Measurements from ENCODE around the gene COX15. TPM values are rescaled to one million over a fixed set of nuclear protein-coding genes. Genes with fewer than 3 reads are reported as not detected.
A peak's percentile ranks its signal among the peaks of the same experiment; 100 is the strongest.

The COX15 gene
- total and polyA plus RNA-seq, 2 of the 8 experiments (the other 6 are each of a cell fraction or from before 2014, with no cell fraction given), result 17.5 to 36.6 TPM

GRCh38 chr10:99698504-99699080 is 33.3 kb downstream of the COX15 start:
- no peak overlapping the region for H3K23ac ChIP-seq (ENCODE audit: insufficient read length)
- no peaks in the 10 kb centered on the region for H3K4me1 ChIP-seq (replicated peaks in 1 of 4; ENCODE audit: control insufficient read depth in 3 of 4, insufficient read depth in 4 of 4, low read length in 3 of 4)
- H4K5ac ChIP-seq (ENCODE audit: insufficient read length, low read depth, low read length), result no peak overlapping the region
- no peak overlapping the region for H2BK12ac ChIP-seq (ENCODE audit: low read depth, low read length)
- no peak overlapping the region for H2AFZ ChIP-seq (ENCODE audit: low read length)
- no peaks in the 10 kb centered on the region for H3K27me3 ChIP-seq (replicated peaks in 1 of 4; ENCODE audit: control insufficient read depth in 3 of 4, extremely low read depth in 1 of 4, insufficient read depth in 3 of 4, low read length in 3 of 4)
- H3K56ac ChIP-seq (replicated peaks; ENCODE audit: insufficient read length, low read depth, low read length), result no peak overlapping the region
- H4K20me1 ChIP-seq (replicated peaks in 1 of 2; ENCODE audit: control insufficient read depth in 1 of 2, insufficient read depth in 2 of 2, low read length in 2 of 2), result peaks cover 1 to 2% of the 10 kb centered on the region in 2 experiments
- H3K9me3 ChIP-seq (ENCODE audit: insufficient read depth in 2 of 2, low read depth in 1 of 2, low read length in 1 of 2), result no peaks in the 10 kb centered on the region
- no peak overlapping the region for H4K91ac ChIP-seq (replicated peaks; ENCODE audit: insufficient read length, low read length)
- no peak overlapping the region for H2BK20ac ChIP-seq (ENCODE audit: low read length)
- TF ChIP-seq RNF2 (IDR thresholded peaks at IDR 0.05; ENCODE audit: borderline replicate concordance, low read depth, low read length, missing control alignments, poor library complexity, severe bottlenecking) (no peak), CTCF (IDR thresholded peaks at IDR 0.05; ENCODE audit: control extremely low read depth in 1 of 3, insufficient read depth in 1 of 3, low read depth in 1 of 3, low read length in 3 of 3) (peak in 1 of 3 experiments; percentile 6; a peak in 1 of 4 replicates)
- no peak overlapping the region for H3K27ac ChIP-seq (ENCODE audit: low read depth, low read length)
- H3K79me2 ChIP-seq (ENCODE audit: control insufficient read depth in 1 of 2, insufficient read depth in 2 of 2, low read length in 2 of 2), result no peaks in the 10 kb centered on the region
- no peak overlapping the region for H3K14ac ChIP-seq (ENCODE audit: insufficient read length)
- no peak overlapping the region for H3K18ac ChIP-seq (ENCODE audit: extremely low read depth, low read length)
- no peak overlapping the region for H3K4me3 ChIP-seq (ENCODE audit: extremely low read depth in 1 of 4, insufficient read depth in 2 of 4, low read depth in 3 of 4, low read length in 4 of 4)
- DNase-seq (ENCODE audit: low read depth in 1 of 2, low spot score in 2 of 2), result no peak
- H2AK5ac ChIP-seq (ENCODE audit: low read depth, low read length), result no peak overlapping the region
- H2BK5ac ChIP-seq (ENCODE audit: low read depth, low read length), result no peak overlapping the region
- H3K9ac ChIP-seq (replicated peaks in 1 of 4; ENCODE audit: extremely low read depth in 1 of 4, low read depth in 3 of 4, low read length in 3 of 4), result no peak overlapping the region
- H3K79me1 ChIP-seq (ENCODE audit: low read depth, low read length), result no peaks in the 10 kb centered on the region
- ChIA-PET POLR2A (ENCODE audit: partially characterized antibody) (no interaction called here), CTCF (ENCODE audit: partially characterized antibody) (no interaction called here)
- no peak overlapping the region; the same call in 1 of the 2 replicates for H4K8ac ChIP-seq (ENCODE audit: extremely low read depth, insufficient read depth, low read length)
- no peak for FAIRE-seq
- WGBS, 2 experiments (ENCODE audit: extremely low coverage in 1 of 2, insufficient coverage in 1 of 2, insufficient read length in 1 of 2, insufficient replicate concordance in 2 of 2, low coverage in 1 of 2, low lambda C conversion rate in 2 of 2, missing lambda C conversion rate in 1 of 2), result 91% methylated on average over 8 of the region's 8 CpGs; no CpG with 5 or more reads in 1 of the 2 experiments
- no peak overlapping the region for H2BK15ac ChIP-seq (ENCODE audit: low read length)
- no peak overlapping the region for H3K4me2 ChIP-seq (ENCODE audit: insufficient read depth in 1 of 2, low read depth in 2 of 2, low read length in 2 of 2)
- H3K4ac ChIP-seq (replicated peaks; ENCODE audit: insufficient read length, low read depth, low read length), result no peak overlapping the region
- no peak overlapping the region for H2BK120ac ChIP-seq (replicated peaks; ENCODE audit: low read depth, low read length)
- no peaks in the 10 kb centered on the region for H3K23me2 ChIP-seq (ENCODE audit: low read depth, low read length)
- peaks cover 5 to 28% (median 13%) of the 10 kb centered on the region in 4 experiments for H3K36me3 ChIP-seq (ENCODE audit: control insufficient read depth in 2 of 4, insufficient read depth in 4 of 4, low read length in 3 of 4)
